ENCODE results near the gene CD302.

- no peak for TF ChIP-seq NRF1 (IDR thresholded peaks at IDR 0.05; ENCODE audit: low read depth, low read length)
- no peak for TF ChIP-seq JUND (IDR thresholded peaks at IDR 0.05; ENCODE audit: low read length)
- TF ChIP-seq ASH2L (IDR thresholded peaks at IDR 0.05; ENCODE audit: low read length), result no peak
- TF ChIP-seq CHD2 (IDR thresholded peaks at IDR 0.05; ENCODE audit: low read length), result no peak
- no peak; the same call in 1 of the 2 replicates for TF ChIP-seq POLR2AphosphoS5 (IDR thresholded peaks at IDR 0.05; ENCODE audit: low read depth, low read length)
- no peak for TF ChIP-seq CTCF (IDR thresholded peaks at IDR 0.05; ENCODE audit: control extremely low read depth in 1 of 3, insufficient read depth in 1 of 3, low read depth in 1 of 3, low read length in 3 of 3)
- no peak for TF ChIP-seq YY1 (IDR thresholded peaks at IDR 0.05; ENCODE audit: low read depth, low read length)
- no peak for TF ChIP-seq EP300 (IDR thresholded peaks at IDR 0.05; ENCODE audit: borderline replicate concordance in 1 of 2, low read depth in 2 of 2, low read length in 2 of 2)
These were observed 60.1 kb downstream of the CD302 start for GRCh38 chr2:159737917-159738296.
